AG04449 (cell line): Measurements from ENCODE around the gene ZNF780B.

Experiments
- CTCF ChIA-PET: fragments of 350-600 bp; formaldehyde crosslinking; extraction: SDS; loops from one replicate; lab custom pipeline; 2021; ENCODE audit warnings: antibody characterized with exemption; lab: Yijun Ruan, JAX
- POLR2A ChIA-PET: fragments of 400-600, 350-600 bp; formaldehyde crosslinking; extraction: SDS; loops from one replicate; lab custom pipeline; 2020; ENCODE audit warnings: antibody characterized with exemption, inconsistent platforms; lab: Yijun Ruan, JAX
- DNase-seq: peaks from one replicate; pipeline ENCODE4 v3.0.0-alpha.2; 2010; ENCODE audit warnings: low read depth, low spot score
- H3K4me3 ChIP-seq: 2 replicates; pipeline ENCODE4 v1.5.1; 2011; ENCODE audit warnings: low read depth, mild to moderate bottlenecking, control low read depth, low read length
- TF ChIP-seq, protein P1 (sequence below): IDR thresholded peaks from one replicate; pipeline ENCODE4 v1.5.1; 2011; ENCODE audit warnings: mild to moderate bottlenecking, moderate library complexity, low read length, control low read depth, inconsistent platforms; ENCODE audit not compliant: insufficient read depth; ENCODE audit errors: missing control alignments

Gene ZNF780B

DNA sequence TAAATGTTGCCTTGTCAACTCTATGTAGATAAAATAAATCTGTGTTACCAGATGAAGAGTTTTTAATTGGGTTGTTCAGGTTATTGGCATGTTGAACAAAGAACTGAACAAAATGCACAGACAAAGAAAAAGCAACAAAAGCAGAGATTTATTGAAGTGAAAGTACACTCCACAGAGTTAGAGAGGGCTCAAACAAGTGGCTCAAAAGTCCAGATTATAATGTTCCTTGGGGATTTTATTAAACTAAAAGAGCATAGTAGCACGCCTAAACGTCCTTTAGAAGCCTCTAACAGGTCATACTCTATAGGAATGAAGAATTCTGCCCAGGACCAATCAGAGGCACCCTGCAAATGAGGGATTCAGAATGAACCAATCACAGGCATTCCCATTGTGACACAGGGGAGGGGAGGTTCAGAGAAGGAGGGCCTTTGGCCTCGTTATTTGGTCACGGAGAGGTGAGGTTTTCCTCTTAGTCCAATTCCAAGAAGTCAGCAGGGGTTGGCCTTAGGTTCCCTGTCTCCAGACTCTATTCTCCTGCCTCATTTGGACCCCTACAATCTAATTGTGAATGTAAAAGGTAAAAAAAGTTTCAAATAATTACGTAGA, 72.2 kb downstream of the ZNF780B start:
- H3K4me3 ChIP-seq, result no peak overlapping the region
- CTCF ChIA-PET, result no interaction called here
- DNase-seq, result no peak
- TF ChIP-seq, protein P1, sequence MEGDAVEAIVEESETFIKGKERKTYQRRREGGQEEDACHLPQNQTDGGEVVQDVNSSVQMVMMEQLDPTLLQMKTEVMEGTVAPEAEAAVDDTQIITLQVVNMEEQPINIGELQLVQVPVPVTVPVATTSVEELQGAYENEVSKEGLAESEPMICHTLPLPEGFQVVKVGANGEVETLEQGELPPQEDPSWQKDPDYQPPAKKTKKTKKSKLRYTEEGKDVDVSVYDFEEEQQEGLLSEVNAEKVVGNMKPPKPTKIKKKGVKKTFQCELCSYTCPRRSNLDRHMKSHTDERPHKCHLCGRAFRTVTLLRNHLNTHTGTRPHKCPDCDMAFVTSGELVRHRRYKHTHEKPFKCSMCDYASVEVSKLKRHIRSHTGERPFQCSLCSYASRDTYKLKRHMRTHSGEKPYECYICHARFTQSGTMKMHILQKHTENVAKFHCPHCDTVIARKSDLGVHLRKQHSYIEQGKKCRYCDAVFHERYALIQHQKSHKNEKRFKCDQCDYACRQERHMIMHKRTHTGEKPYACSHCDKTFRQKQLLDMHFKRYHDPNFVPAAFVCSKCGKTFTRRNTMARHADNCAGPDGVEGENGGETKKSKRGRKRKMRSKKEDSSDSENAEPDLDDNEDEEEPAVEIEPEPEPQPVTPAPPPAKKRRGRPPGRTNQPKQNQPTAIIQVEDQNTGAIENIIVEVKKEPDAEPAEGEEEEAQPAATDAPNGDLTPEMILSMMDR, result no peak
- POLR2A ChIA-PET, result no interaction called here

DNA sequence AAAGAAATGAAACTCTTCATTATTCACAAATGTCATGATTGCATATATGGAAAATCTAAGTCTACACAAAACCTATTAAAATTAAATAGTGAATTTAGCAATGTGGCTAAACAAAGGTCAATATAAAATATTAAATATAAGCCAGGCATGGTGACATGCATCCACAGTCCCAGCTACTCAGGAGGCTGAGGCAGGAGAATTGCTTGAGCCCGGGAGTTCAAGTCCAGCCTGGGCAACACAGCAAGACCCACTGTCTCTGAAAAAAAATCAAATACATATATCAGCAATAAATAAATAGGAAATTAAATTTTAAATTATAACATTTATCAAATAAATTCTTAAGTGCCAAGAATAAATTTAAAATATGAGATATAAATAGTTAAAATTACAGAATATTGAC, 73.1 kb downstream of the ZNF780B start:
- no peak overlapping the region for H3K4me3 ChIP-seq
- ChIA-PET POLR2A (no interaction called here), CTCF (interaction anchor here (3.2 kb wide), 1 partner anchor 12 kb away, joined by 17 read pairs; the partner anchor contains the start of gene PSMC4)
- TF ChIP-seq, protein P1, result no peak
- DNase-seq, result no peak
